ENCODE measurements around the gene CABYR.

Gene CABYR

GRCh38 chr18:24138789-24139616, at the start of gene CABYR:
TSS of gene CABYR (plus strand) at chr18:24139062. CDS start at chr18:24143115, 4,053 bp downstream.
- TF ChIP-seq ZFX (IDR thresholded peaks at IDR 0.05; ENCODE audit: borderline replicate concordance): no peak
- TF ChIP-seq CTCF (IDR thresholded peaks at IDR 0.05): no peak

GRCh38 chr18:24089076-24089475, 49.8 kb upstream of the CABYR start:
- no peak for TF ChIP-seq ZFX (IDR thresholded peaks at IDR 0.05; ENCODE audit: borderline replicate concordance)
- no peak for TF ChIP-seq CTCF (IDR thresholded peaks at IDR 0.05)

More at GRCh38 chr18:24138789-24139616, at the start of gene CABYR:
- H3K27ac ChIP-seq: no peak within 1 kb of the TSS

GRCh38 chr18:24089515-24090337, 49.1 kb upstream of the CABYR start:
- H3K27ac ChIP-seq: no peak overlapping the region
- no peak for TF ChIP-seq CTCF (IDR thresholded peaks at IDR 0.05)
- no peak for TF ChIP-seq ZFX (IDR thresholded peaks at IDR 0.05; ENCODE audit: borderline replicate concordance)

More at GRCh38 chr18:24089076-24089475, 49.8 kb upstream of the CABYR start:
- H3K27ac ChIP-seq: no peak overlapping the region

GRCh38 chr18:24090876-24091275, 48.0 kb upstream of the CABYR start:
- TF ChIP-seq CTCF (IDR thresholded peaks at IDR 0.05): no peak
- TF ChIP-seq ZFX (IDR thresholded peaks at IDR 0.05; ENCODE audit: borderline replicate concordance): no peak
- H3K27ac ChIP-seq: no peak overlapping the region

GRCh38 chr18:24094561-24094960, 44.3 kb upstream of the CABYR start:
- TF ChIP-seq CTCF (IDR thresholded peaks at IDR 0.05): no peak
- TF ChIP-seq ZFX (IDR thresholded peaks at IDR 0.05; ENCODE audit: borderline replicate concordance): no peak
- no peak overlapping the region for H3K27ac ChIP-seq

GRCh38 chr18:24095976-24096375, 42.9 kb upstream of the CABYR start:
- H3K27ac ChIP-seq: no peak overlapping the region
- TF ChIP-seq ZFX (IDR thresholded peaks at IDR 0.05; ENCODE audit: borderline replicate concordance) (no peak), CTCF (IDR thresholded peaks at IDR 0.05) (no peak)

Data from 22Rv1 (cell line).